GM19239 (cell line): ENCODE measurements around the gene SH3BP5L.
"Not testable (repeated sequence)": the region's sequence is repeated elsewhere in the genome, so short reads cannot be mapped to it uniquely, and the experiment has no call there.

Experiments
- DNase-seq: peaks from one replicate; pipeline ENCODE4 v3.0.0; 2011; ENCODE audit warnings: low spot score; ENCODE audit not compliant: insufficient read length
- FAIRE-seq: peaks from 2 replicates; lab custom pipeline; 2011; peaks lifted over from hg19 to GRCh38; lab: Jason Lieb, UNC

Gene SH3BP5L

GRCh38 chr1:248812736-248813425, 12.8 kb downstream of the SH3BP5L start:
- FAIRE-seq = no peak
- DNase-seq = no peak

- no peak for FAIRE-seq
Measured at GRCh38 chr1:248811514-248812490, 13.9 kb downstream of the SH3BP5L start.

GRCh38 chr1:248810727-248811513, 14.8 kb downstream of the SH3BP5L start:
- no peak for FAIRE-seq
- no peak for DNase-seq

More at GRCh38 chr1:248811514-248812490, 13.9 kb downstream of the SH3BP5L start:
- no peak for DNase-seq

- DNase-seq = no peak
- no peak for FAIRE-seq
Measured at GRCh38 chr1:248810000-248810726, 15.6 kb downstream of the SH3BP5L start.

GRCh38 chr1:248808876-248809275, 16.8 kb downstream of the SH3BP5L start:
- FAIRE-seq = no peak

GRCh38 chr1:248807067-248807737, 18.5 kb downstream of the SH3BP5L start:
- FAIRE-seq (peak; percentile 84), DNase-seq (peak; percentile 71)

More at GRCh38 chr1:248808876-248809275, 16.8 kb downstream of the SH3BP5L start:
- DNase-seq = no peak

- DNase-seq (no peak), FAIRE-seq (no peak)
Measured at GRCh38 chr1:248805876-248806275, 19.8 kb downstream of the SH3BP5L start.

GRCh38 chr1:248804771-248805681, 20.7 kb downstream of the SH3BP5L start:
- peak; percentile 54 for DNase-seq
- FAIRE-seq = peak; percentile 94

GRCh38 chr1:248803501-248803900, 22.2 kb downstream of the SH3BP5L start:
- not testable (repeated sequence) for FAIRE-seq, DNase-seq

- no peak for FAIRE-seq
Measured at GRCh38 chr1:248802454-248802853, 23.3 kb downstream of the SH3BP5L start.

GRCh38 chr1:248800459-248800858, 25.3 kb downstream of the SH3BP5L start:
- no peak for FAIRE-seq

More at GRCh38 chr1:248802454-248802853, 23.3 kb downstream of the SH3BP5L start:
- DNase-seq = no peak

GRCh38 chr1:248798791-248799190, 26.9 kb downstream of the SH3BP5L start:
- DNase-seq (no peak), FAIRE-seq (peak; percentile 45)

More at GRCh38 chr1:248800459-248800858, 25.3 kb downstream of the SH3BP5L start:
- no peak for DNase-seq

- not testable (repeated sequence) for DNase-seq, FAIRE-seq
Measured at GRCh38 chr1:248794663-248795062, 31.1 kb downstream of the SH3BP5L start.

GRCh38 chr1:248793592-248793991, 32.1 kb downstream of the SH3BP5L start:
- DNase-seq = no peak
- peak; percentile 74 for FAIRE-seq

GRCh38 chr1:248792342-248792741, 33.4 kb downstream of the SH3BP5L start:
- DNase-seq (no peak), FAIRE-seq (peak; percentile 68)

- FAIRE-seq = no peak
- no peak for DNase-seq
Measured at GRCh38 chr1:248791010-248791409, 34.7 kb downstream of the SH3BP5L start.

- DNase-seq (no peak), FAIRE-seq (no peak)
Measured at GRCh38 chr1:248790456-248790855, 35.3 kb downstream of the SH3BP5L start.

- not testable (repeated sequence) for DNase-seq, FAIRE-seq
Measured at GRCh38 chr1:248789337-248789736, 36.4 kb downstream of the SH3BP5L start.
